ENCODE measurements around the gene KLF6.

The KLF6 gene

DNA sequence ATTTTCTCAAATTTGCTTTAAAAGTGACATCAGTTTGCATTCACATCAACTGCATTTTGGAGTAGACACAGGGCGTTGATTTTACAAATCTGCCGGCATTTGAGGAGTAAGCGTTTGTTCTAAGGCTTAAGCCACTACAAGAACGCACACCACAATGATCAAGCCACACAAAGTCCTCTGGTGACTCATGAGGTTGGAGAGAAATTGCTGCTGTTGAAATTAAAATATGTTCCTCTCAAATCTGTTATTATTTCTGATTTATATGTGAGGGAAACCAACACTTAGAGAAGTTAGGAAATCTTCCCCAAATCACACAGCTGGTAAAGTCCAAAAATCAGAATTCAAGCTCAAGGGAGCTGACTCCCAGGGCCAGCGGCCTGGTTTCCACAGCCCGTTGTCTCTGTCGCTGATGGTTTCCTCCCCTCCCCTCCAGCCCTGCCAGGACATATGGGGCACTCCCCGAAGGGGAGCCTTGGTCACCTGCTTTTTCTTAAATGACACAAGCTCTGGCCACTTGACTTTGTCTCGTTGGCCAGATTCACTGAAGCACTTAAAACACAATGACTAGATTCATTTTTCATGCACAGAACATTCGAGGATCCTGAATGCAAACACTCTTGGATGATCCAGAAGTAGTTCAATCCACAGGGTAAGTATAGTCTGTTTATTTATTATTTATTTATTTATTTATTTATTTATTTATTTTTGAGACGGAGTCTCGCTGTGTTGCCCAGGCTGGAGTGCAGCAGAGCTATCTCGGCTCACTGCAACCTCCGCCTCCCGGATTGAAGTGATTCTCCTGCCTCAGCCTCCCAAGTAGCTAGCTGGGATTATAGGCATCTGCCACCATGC lies 29.2 kb upstream of the KLF6 start:
- peaks cover 5% of the 10 kb centered on the region for H3K27me3 Mint-ChIP-seq (ENCODE audit: low read depth)
- H3K36me3 Mint-ChIP-seq (ENCODE audit: low read depth), result no peaks in the 10 kb centered on the region
- no peaks in the 10 kb centered on the region for H3K9me3 Mint-ChIP-seq
- H3K4me1 Mint-ChIP-seq, result peaks cover 21% of the 10 kb centered on the region
- no peak overlapping the region for H3K27ac Mint-ChIP-seq
- TF ChIP-seq, protein P1, sequence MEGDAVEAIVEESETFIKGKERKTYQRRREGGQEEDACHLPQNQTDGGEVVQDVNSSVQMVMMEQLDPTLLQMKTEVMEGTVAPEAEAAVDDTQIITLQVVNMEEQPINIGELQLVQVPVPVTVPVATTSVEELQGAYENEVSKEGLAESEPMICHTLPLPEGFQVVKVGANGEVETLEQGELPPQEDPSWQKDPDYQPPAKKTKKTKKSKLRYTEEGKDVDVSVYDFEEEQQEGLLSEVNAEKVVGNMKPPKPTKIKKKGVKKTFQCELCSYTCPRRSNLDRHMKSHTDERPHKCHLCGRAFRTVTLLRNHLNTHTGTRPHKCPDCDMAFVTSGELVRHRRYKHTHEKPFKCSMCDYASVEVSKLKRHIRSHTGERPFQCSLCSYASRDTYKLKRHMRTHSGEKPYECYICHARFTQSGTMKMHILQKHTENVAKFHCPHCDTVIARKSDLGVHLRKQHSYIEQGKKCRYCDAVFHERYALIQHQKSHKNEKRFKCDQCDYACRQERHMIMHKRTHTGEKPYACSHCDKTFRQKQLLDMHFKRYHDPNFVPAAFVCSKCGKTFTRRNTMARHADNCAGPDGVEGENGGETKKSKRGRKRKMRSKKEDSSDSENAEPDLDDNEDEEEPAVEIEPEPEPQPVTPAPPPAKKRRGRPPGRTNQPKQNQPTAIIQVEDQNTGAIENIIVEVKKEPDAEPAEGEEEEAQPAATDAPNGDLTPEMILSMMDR (IDR thresholded peaks at IDR 0.05; ENCODE audit: unreplicated experiment in 3 of 3), result no peak
- H3K4me3 Mint-ChIP-seq, result no peak overlapping the region

- no peaks in the 10 kb centered on the region for H3K9me3 Mint-ChIP-seq
- no peak overlapping the region for H3K27ac Mint-ChIP-seq
- no peaks in the 10 kb centered on the region for H3K36me3 Mint-ChIP-seq (ENCODE audit: low read depth)
- TF ChIP-seq, protein P1 (IDR thresholded peaks at IDR 0.05; ENCODE audit: unreplicated experiment in 3 of 3), result no peak
- peaks cover 31% of the 10 kb centered on the region for H3K4me1 Mint-ChIP-seq
- H3K27me3 Mint-ChIP-seq (ENCODE audit: low read depth), result peaks cover 5% of the 10 kb centered on the region
- no peak overlapping the region for H3K4me3 Mint-ChIP-seq
These were observed 28.3 kb upstream of the KLF6 start for GRCh38 chr10:3813267-3813666.

GRCh38 chr10:3812141-3812540 lies 27.1 kb upstream of the KLF6 start:
- H3K4me3 Mint-ChIP-seq, result no peak overlapping the region
- H3K27me3 Mint-ChIP-seq (ENCODE audit: low read depth), result peaks cover 5% of the 10 kb centered on the region
- H3K9me3 Mint-ChIP-seq, result no peaks in the 10 kb centered on the region
- H3K36me3 Mint-ChIP-seq (ENCODE audit: low read depth), result no peaks in the 10 kb centered on the region
- peak overlapping the region in 2 of 3 experiments; percentile 41 to 82 for H3K27ac Mint-ChIP-seq
- peaks cover 40% of the 10 kb centered on the region for H3K4me1 Mint-ChIP-seq
- TF ChIP-seq, protein P1 (IDR thresholded peaks at IDR 0.05; ENCODE audit: unreplicated experiment in 3 of 3), result no peak

DNA sequence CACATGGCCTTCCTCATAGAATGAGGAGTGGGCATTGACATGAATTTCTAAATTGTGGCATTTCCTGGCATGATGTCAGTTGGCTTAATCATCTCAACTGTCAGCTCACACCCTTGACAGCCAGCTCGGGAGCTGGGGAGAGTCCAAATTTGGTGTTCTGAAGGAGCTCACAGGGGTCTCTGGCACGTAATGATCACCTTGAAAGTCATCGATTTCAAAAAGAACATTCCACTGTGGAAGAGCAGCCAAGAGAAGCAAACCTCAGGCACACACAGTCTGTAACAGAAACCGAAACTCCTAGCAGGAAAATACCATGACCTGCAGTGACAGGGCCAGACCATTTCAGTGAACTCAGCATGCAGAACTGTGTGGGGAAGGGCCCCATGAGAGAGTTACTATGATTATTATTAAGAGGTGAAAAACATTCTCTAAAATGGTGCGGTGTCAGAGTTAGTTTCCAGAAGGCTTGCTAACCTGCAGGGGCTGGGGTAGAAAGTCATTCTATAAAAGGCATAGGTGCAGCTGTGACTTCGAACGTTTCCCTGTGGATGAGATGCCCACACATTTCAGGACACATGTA lies 26.4 kb upstream of the KLF6 start:
- TF ChIP-seq, protein P1 (IDR thresholded peaks at IDR 0.05; ENCODE audit: unreplicated experiment in 3 of 3), result no peak
- Mint-ChIP-seq H3K4me3 (no peak overlapping the region), H3K27ac (peak overlapping the region in 2 of 3 experiments; percentile 58 to 82)

GRCh38 chr10:3808689-3809199 lies 23.7 kb upstream of the KLF6 start:
- TF ChIP-seq, protein P1 (IDR thresholded peaks at IDR 0.05; ENCODE audit: unreplicated experiment in 3 of 3), result no peak
- H3K27me3 Mint-ChIP-seq (ENCODE audit: low read depth), result peaks cover 5% of the 10 kb centered on the region
- peaks cover 55% of the 10 kb centered on the region for H3K4me1 Mint-ChIP-seq
- peak overlapping the region; percentile 26 to 69 (median 56) for H3K27ac Mint-ChIP-seq
- no peaks in the 10 kb centered on the region for H3K9me3 Mint-ChIP-seq
- H3K36me3 Mint-ChIP-seq (ENCODE audit: low read depth), result no peaks in the 10 kb centered on the region
- H3K4me3 Mint-ChIP-seq, result no peak overlapping the region

More for the DNA sequence above, 26.4 kb upstream of the KLF6 start:
- Mint-ChIP-seq H3K4me1 (peaks cover 40% of the 10 kb centered on the region), H3K9me3 (no peaks in the 10 kb centered on the region), H3K36me3 (ENCODE audit: low read depth) (no peaks in the 10 kb centered on the region), H3K27me3 (ENCODE audit: low read depth) (peaks cover 5% of the 10 kb centered on the region)
